Common myeloid progenitor, CD34-positive (primary cell): ENCODE data around the gene FST.

ENCODE experiments used
- CTCF ChIA-PET: fragments of 350-600 bp; sonication (Branson Sonifier 250); formaldehyde crosslinking; loops from one replicate; lab custom pipeline; 2021; ENCODE audit warnings: antibody characterized with exemption; lab: Charles Lee
- POLR2A ChIA-PET: fragments of 350-600 bp; sonication (Branson Sonifier 250); formaldehyde crosslinking; loops from one replicate; lab custom pipeline; 2021; ENCODE audit warnings: antibody characterized with exemption; lab: Charles Lee
- DNase-seq, 3 donors: peaks; one replicate each; pipeline versions ENCODE4 v3.0.0 to v3.0.0-alpha.2; 2013
- H3K27ac ChIP-seq, 2 experiments: 1 replicate in 1 of 2; 2 replicates in 1 of 2; pipeline ENCODE4 v1.7.0; 2013; ENCODE audit warnings: inconsistent platforms in 2 of 2, low read length in 2 of 2, mild to moderate bottlenecking in 2 of 2, low read depth in 1 of 2, moderate library complexity in 1 of 2; ENCODE audit not compliant: severe bottlenecking in 2 of 2, insufficient read depth in 1 of 2, poor library complexity in 1 of 2
- H3K27me3 ChIP-seq, 5 experiments: replicated peaks in 2 of 5; 1 replicate in 3 of 5; 2 replicates in 2 of 5; pipeline versions ENCODE4 v1.6.1 to v1.7.0; 2013; ENCODE audit warnings: low read length in 4 of 5, mild to moderate bottlenecking in 2 of 5, moderate library complexity in 2 of 5, inconsistent platforms in 1 of 5; ENCODE audit not compliant: insufficient read depth in 5 of 5, control insufficient read depth in 4 of 5
- H3K36me3 ChIP-seq, 4 experiments: 1 replicate in 2 of 4; 2 replicates in 2 of 4; pipeline versions ENCODE4 v1.6.1 to v1.7.0; 2013; ENCODE audit warnings: low read length in 3 of 4, control low read depth in 1 of 4, mild to moderate bottlenecking in 1 of 4; ENCODE audit not compliant: control insufficient read depth in 4 of 4, insufficient read depth in 4 of 4
- H3K4me1 ChIP-seq, 4 experiments: 1 replicate in 3 of 4; 2 replicates in 1 of 4; pipeline versions ENCODE4 v1.6.1 to v1.7.1; 2013; ENCODE audit warnings: low read length in 3 of 4, mild to moderate bottlenecking in 3 of 4, control low read depth in 1 of 4, inconsistent platforms in 1 of 4, moderate library complexity in 1 of 4; ENCODE audit not compliant: control insufficient read depth in 4 of 4, insufficient read depth in 4 of 4; ENCODE audit errors: control extremely low read depth in 1 of 4
- H3K4me3 ChIP-seq, 7 experiments: 1 replicate in 4 of 7; 2 replicates in 3 of 7; pipeline versions ENCODE4 v1.5.1 to v1.7.0; 2013; ENCODE audit warnings: mild to moderate bottlenecking in 7 of 7, low read length in 6 of 7, moderate library complexity in 6 of 7, inconsistent platforms in 2 of 7, low read depth in 2 of 7, control low read depth in 1 of 7; ENCODE audit not compliant: insufficient read depth in 4 of 7, control insufficient read depth in 1 of 7; ENCODE audit errors: extremely low read depth in 1 of 7
- H3K9me3 ChIP-seq, 5 experiments: 1 replicate in 4 of 5; 2 replicates in 1 of 5; pipeline versions ENCODE4 v1.6.1 to v1.7.1; 2013; ENCODE audit warnings: low read length in 4 of 5, mild to moderate bottlenecking in 2 of 5, inconsistent platforms in 1 of 5, low read depth in 1 of 5, moderate library complexity in 1 of 5; ENCODE audit not compliant: control insufficient read depth in 4 of 5, insufficient read depth in 2 of 5; ENCODE audit errors: control extremely low read depth in 1 of 5
- WGBS: methylation state at CpG from one replicate; pipeline ENCODE4 v1.1.5; 2013; ENCODE audit not compliant: insufficient coverage; 5-methylcytosine and 5-hydroxymethylcytosine counted together

Gene FST

DNA sequence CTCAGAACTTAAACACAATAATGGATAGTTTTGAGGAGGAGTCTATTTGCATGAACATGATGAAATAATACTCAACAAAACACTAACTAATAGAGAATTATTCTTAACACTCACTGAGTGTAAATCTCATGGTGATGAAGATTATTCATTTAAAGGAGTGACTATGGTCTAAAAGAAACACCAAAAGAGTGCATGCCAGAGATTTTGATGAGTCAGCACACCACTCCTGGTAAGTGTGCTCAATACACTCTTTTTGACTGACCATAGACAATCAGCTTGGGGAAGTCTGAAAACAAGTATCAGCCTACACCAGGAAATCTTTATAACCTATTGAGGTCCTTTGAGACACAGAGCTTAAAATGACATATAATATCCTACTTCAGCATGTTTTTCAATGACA lies 6.8 kb upstream of the FST start:
- peaks cover 0 to 3% (median 3%) of the 10 kb centered on the region in 4 experiments for H3K4me1 ChIP-seq
- no peaks in the 10 kb centered on the region for H3K36me3 ChIP-seq
- no peak overlapping the region for H3K4me3 ChIP-seq
- ChIA-PET POLR2A (no interaction called here), CTCF (no interaction called here)
- peaks cover 0 to 12% (median 8%) of the 10 kb centered on the region in 5 experiments for H3K27me3 ChIP-seq
- no peak overlapping the region for H3K27ac ChIP-seq
- DNase-seq: no peak
- H3K9me3 ChIP-seq: no peaks in the 10 kb centered on the region

DNA sequence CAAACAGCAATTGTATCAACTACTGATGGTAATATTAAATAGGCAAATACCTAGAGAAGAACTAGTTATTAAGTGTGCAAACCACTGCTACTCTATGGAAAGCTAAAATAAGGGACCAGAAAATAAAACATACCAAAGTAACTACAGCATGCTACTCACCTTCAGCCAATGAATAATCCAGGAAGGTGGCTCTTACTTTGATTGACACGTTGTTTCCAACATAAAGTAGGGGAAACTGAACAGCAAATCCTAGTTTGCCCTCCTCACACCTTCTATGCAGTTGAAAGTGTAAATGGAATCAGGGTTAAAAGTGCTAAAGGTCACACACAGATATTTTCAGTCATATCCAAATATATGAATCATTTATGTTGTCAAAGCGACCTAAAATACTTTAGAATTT lies 5.1 kb upstream of the FST start:
- CTCF ChIA-PET: interaction anchor here (1.1 kb wide), 1 partner anchor 13 kb away, joined by 3 read pairs; no protein-coding TSS in a partner anchor
- Histone ChIP-seq H3K27me3 (peaks cover 4 to 25% (median 11%) of the 10 kb centered on the region in 5 experiments), H3K4me1 (peaks cover 3 to 14% (median 13%) of the 10 kb centered on the region in 4 experiments), H3K9me3 (no peaks in the 10 kb centered on the region), H3K27ac (no peak overlapping the region), H3K4me3 (no peak overlapping the region), H3K36me3 (no peaks in the 10 kb centered on the region)
- no peak for DNase-seq
- POLR2A ChIA-PET: no interaction called here
- WGBS: 100% methylated on average over 1 of the region's 2 CpGs

DNA sequence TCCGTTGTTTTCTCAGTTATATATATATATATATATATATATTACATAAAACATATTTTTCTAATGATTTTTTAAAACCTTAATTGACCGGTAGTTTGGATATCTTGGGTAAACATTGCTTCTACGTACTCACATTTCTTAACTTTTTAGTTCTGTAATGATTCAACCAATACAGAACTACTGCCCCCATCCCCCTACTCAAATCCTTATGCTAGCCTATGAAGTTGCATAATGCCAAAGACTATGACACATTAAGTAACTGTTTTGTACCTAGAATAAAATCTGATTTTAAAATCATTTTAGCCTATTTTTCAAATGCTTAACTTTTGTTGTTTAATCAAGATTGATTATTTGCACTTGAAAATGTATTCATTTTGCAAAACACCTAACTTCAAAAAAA lies 4.4 kb upstream of the FST start:
- Histone ChIP-seq H3K27ac (no peak overlapping the region), H3K4me3 (no peak overlapping the region), H3K4me1 (peaks cover 3 to 21% (median 18%) of the 10 kb centered on the region in 4 experiments), H3K9me3 (no peaks in the 10 kb centered on the region), H3K27me3 (peaks cover 7 to 30% (median 12%) of the 10 kb centered on the region in 5 experiments), H3K36me3 (no peaks in the 10 kb centered on the region)
- WGBS: 80% methylated on average over 1 of the region's 3 CpGs
- POLR2A ChIA-PET: no interaction called here
- CTCF ChIA-PET: interaction anchor here (1.4 to 2.7 kb wide), 2 partner anchors 11 to 15 kb away, joined by 4 to 14 read pairs; no protein-coding TSS in a partner anchor
- no peak for DNase-seq

DNA sequence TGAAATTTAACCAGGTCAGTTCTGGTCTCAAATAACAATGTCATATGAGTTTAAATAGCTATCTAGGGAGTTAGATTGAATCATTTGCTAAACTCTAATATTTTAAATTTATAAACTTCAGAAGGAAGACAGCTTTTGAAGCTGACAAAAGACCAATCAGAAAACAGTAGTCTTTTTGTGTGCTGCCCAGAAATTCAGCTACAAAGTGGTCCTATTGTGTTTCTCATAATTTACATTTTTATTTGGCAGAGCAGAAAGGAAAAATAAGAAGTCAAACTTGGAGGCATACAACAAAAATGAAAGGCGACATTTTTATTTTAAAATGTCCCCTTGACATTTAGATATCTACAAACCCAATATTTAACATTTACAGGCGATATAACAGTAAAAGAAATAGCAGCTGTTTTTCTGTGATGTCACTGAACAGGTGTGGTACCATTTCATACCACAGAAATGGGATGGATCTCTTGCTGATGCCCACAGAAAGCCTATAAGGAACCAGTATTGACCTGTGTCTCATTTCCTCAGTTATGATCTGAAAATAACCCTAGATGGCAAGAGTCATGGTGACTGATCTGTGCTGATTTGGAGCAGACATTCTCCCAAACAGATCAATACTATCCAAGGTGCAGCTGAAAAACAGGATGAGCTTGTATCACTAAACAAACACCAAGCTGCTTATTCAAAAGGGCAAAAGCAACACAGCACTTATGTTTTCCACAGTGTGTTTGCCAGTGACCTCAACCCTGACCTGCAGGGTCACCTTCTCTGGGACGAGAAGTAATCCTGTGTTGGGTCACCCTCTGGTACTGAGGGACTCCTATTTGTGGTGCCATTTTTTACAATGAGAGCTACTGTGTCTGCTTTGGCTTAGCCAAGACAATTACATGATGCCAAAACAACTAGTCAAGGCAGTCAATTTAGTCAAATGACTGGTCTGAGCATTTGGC lies 3.6 kb upstream of the FST start:
- no peak for DNase-seq
- H3K27me3 ChIP-seq: peaks cover 11 to 38% (median 14%) of the 10 kb centered on the region in 5 experiments
- no peak overlapping the region for H3K27ac ChIP-seq
- peaks cover 10 to 29% (median 26%) of the 10 kb centered on the region in 4 experiments for H3K4me1 ChIP-seq
- H3K9me3 ChIP-seq: no peaks in the 10 kb centered on the region
- ChIA-PET POLR2A (interaction anchor here (0.6 kb wide), 1 partner anchor 974 kb away, joined by 3 read pairs; no protein-coding TSS in a partner anchor), CTCF (interaction anchor here (0.6 to 3.0 kb wide), 7 partner anchors 9 to 753 kb away, joined by 3 to 14 read pairs (median 3); no protein-coding TSS in a partner anchor)
- no peaks in the 10 kb centered on the region for H3K36me3 ChIP-seq
- H3K4me3 ChIP-seq: no peak overlapping the region
- 88% methylated on average over 1 of the region's 3 CpGs for WGBS

DNA sequence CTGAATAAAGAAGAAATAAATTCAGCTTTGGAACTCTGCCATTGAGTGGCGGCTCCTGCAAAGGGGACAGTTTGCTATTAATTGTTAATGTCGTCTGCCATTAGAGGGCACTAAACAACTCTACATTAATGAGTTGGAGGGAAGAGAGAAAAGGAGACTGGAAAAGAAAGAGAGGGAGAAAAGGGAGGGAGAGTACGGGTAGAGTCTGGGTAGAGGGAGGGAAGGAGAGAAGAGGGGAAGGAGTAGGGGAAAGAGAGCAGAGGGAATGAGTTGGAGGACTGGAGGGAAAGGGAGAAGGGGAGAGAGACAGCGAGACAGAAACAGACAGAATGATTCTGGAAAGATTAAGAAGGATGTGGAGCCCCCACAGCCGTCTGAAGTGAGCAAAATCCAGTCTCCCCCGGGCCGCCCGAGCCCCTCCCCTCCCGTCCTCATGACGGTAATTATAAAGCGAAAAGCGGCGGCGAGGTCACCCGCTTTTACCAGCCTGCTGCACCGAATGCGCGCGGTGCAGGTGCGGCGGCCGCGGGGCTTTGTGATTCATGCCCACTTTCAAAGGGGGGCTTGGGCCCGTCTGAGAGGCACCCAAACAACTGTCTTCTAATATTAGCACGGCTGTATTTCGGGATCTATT lies 1.9 kb upstream of the FST start:
- Histone ChIP-seq H3K4me1 (peaks cover 10 to 43% (median 38%) of the 10 kb centered on the region in 4 experiments), H3K4me3 (peak overlapping the region in 6 of 7 experiments; percentile 24 to 71 (median 57)), H3K36me3 (no peaks in the 10 kb centered on the region), H3K27me3 (peaks cover 11 to 46% (median 17%) of the 10 kb centered on the region in 5 experiments), H3K27ac (no peak overlapping the region), H3K9me3 (no peaks in the 10 kb centered on the region)
- ChIA-PET POLR2A (no interaction called here), CTCF (interaction anchor here (1.1 to 3.0 kb wide), 4 partner anchors 10 to 756 kb away, joined by 3 to 14 read pairs (median 8); no protein-coding TSS in a partner anchor)
- 0% methylated on average over 11 of the region's 26 CpGs for WGBS
- peak; percentile 62 to 74 (median 72) for DNase-seq

DNA sequence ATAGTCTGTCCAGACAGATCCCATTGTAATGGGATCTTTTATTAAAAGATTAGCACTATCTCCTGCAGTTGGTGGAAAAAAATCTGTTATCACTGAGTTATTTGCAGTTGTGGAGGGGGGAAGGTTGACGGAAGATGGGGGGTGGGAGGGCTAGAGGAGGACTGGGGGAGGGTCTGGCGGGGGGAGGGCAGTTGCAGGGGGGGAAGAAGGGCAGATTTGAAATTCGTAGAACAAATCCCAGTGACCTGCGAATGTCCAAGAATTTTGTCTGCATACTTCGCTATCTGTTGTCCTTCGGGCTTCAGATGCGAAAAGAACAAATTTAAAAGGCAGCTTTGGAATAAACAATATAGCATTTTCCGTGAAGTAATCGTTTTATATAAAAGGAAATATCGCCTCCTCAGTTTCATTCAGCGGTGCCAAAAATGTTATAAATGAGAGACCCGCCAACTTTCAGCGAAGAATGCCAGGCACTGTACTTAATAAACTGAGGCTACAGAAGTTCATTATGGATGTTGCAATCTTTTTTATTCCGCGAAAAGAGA lies 1.3 kb upstream of the FST start:
- Histone ChIP-seq H3K4me3 (peak overlapping the region in 6 of 7 experiments; percentile 54 to 83 (median 74)), H3K27ac (no peak overlapping the region), H3K36me3 (no peaks in the 10 kb centered on the region), H3K9me3 (no peaks in the 10 kb centered on the region), H3K27me3 (peaks cover 14 to 52% (median 20%) of the 10 kb centered on the region in 5 experiments), H3K4me1 (peaks cover 10 to 43% (median 38%) of the 10 kb centered on the region in 4 experiments)
- 1% methylated on average over 12 of the region's 15 CpGs for WGBS
- CTCF ChIA-PET: interaction anchor here (3.0 kb wide), 1 partner anchor 11 kb away, joined by 13 read pairs; no protein-coding TSS in a partner anchor
- POLR2A ChIA-PET: no interaction called here
- no peak for DNase-seq
